Tibial artery (tissue), 4 donors: ENCODE results near the gene EPS8L3.
A peak's percentile ranks its signal among the peaks of the same experiment; 100 is the strongest.

Source experiments
- DNase-seq, 2 donors: peaks; one replicate each; pipeline ENCODE4 v3.0.0-alpha.2; 2019
- H3K27ac ChIP-seq, 2 donors: fragments of 200-600 bp; sonication (generic) in 1 of 2; 1 replicate in 1 of 2; 2 replicates in 1 of 2; pipeline ENCODE4 v1.5.1; 2018 to 2019; ENCODE audit warnings: mild to moderate bottlenecking in 1 of 2
- H3K27me3 ChIP-seq, 2 donors: fragments of 200-600 bp; sonication (generic) in 1 of 2; one replicate each; pipeline versions ENCODE4 v1.5.1 to v1.6.0; 2016 to 2019
- H3K36me3 ChIP-seq, 3 donors: fragments of 200-600 bp; sonication (generic) in 2 of 3; one replicate each; pipeline ENCODE4 v1.5.1; 2016 to 2019; ENCODE audit warnings: mild to moderate bottlenecking in 2 of 3
- H3K4me1 ChIP-seq, 4 donors: fragments of 200-600 bp; sonication (generic) in 2 of 4; 1 replicate in 3 of 4; 2 replicates in 1 of 4; pipeline ENCODE4 v1.5.1; 2016 to 2019
- H3K4me3 ChIP-seq, 2 donors: fragments of 200-600 bp; sonication (generic) in 1 of 2; 1 replicate in 1 of 2; 2 replicates in 1 of 2; pipeline ENCODE4 v1.5.1; 2018 to 2019; ENCODE audit warnings: mild to moderate bottlenecking in 2 of 2
- H3K9me3 ChIP-seq, 3 donors: fragments of 200-600 bp; sonication (generic) in 1 of 3; one replicate each; pipeline ENCODE4 v1.5.1; 2016 to 2019
- intact Hi-C: fragments of 100-400 bp; cut with DNase I; formaldehyde crosslinking; loops from one replicate; pipeline ENCODE4 v1.15.0; 2023; ENCODE audit warnings: low total_unique reads
- TF ChIP-seq, protein P1 (sequence below), 2 experiments: fragments of 200-600 bp in 1 of 2; fragments of 450-650 bp in 1 of 2; IDR thresholded peaks; one replicate each; pipeline ENCODE4 v1.5.1; 2017 to 2019; ENCODE audit warnings: antibody characterized with exemption in 2 of 2, mild to moderate bottlenecking in 1 of 2, moderate library complexity in 1 of 2

The EPS8L3 gene

DNA sequence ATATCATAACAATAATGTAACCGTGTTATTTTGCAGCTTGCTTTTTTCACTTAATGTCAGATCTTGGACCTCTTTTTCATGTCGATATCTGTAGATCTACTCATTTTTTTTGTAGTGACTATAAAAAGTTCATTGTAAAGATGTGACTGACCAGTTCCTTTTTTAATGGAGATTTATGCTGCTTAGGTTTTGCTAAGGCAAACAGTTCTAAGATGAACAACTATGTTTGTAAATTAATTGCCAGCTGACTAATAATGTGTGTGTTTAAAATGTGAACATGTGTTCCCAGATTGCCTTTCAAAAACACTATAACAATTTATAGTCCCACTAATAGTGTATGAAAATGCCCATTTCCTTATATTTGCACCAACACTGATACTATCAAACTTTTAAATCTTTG lies 18.1 kb upstream of the EPS8L3 start:
- Histone ChIP-seq H3K27ac (peak overlapping the region in 1 of 2 donors; percentile 73), H3K4me1 (peaks cover 0 to 43% (median 40%) of the 10 kb centered on the region in 4 donors), H3K4me3 (no peak overlapping the region), H3K36me3 (no peaks in the 10 kb centered on the region), H3K9me3 (no peaks in the 10 kb centered on the region), H3K27me3 (no peaks in the 10 kb centered on the region)
- no peak for DNase-seq
- intact Hi-C loops, result no loop called here
- TF ChIP-seq, protein P1, sequence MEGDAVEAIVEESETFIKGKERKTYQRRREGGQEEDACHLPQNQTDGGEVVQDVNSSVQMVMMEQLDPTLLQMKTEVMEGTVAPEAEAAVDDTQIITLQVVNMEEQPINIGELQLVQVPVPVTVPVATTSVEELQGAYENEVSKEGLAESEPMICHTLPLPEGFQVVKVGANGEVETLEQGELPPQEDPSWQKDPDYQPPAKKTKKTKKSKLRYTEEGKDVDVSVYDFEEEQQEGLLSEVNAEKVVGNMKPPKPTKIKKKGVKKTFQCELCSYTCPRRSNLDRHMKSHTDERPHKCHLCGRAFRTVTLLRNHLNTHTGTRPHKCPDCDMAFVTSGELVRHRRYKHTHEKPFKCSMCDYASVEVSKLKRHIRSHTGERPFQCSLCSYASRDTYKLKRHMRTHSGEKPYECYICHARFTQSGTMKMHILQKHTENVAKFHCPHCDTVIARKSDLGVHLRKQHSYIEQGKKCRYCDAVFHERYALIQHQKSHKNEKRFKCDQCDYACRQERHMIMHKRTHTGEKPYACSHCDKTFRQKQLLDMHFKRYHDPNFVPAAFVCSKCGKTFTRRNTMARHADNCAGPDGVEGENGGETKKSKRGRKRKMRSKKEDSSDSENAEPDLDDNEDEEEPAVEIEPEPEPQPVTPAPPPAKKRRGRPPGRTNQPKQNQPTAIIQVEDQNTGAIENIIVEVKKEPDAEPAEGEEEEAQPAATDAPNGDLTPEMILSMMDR (IDR thresholded peaks at IDR 0.05), result no peak

DNA sequence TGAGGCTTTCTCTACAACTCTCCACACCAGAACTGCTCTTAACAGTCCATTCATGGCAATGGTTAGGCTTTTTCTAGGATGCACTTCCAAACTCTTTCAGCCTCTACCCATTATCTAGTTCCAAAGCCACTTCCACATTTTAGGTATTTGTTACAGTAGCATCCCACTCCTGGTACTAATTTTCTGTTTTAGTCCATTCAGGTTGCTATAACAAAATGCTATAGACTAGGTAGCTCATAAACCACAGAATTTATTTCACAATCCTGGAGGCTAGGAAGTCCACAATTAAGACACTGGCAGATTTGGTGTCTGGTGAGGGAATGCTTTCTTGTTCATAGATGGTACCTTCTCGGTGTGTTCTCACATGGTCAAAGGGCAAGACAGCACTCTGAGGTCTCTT lies 17.3 kb upstream of the EPS8L3 start:
- Histone ChIP-seq H3K27me3 (no peaks in the 10 kb centered on the region), H3K27ac (no peak overlapping the region), H3K4me1 (peaks cover 0 to 41% (median 34%) of the 10 kb centered on the region in 4 donors), H3K9me3 (no peaks in the 10 kb centered on the region), H3K36me3 (no peaks in the 10 kb centered on the region), H3K4me3 (no peak overlapping the region)
- TF ChIP-seq, protein P1 (IDR thresholded peaks at IDR 0.05), result no peak
- intact Hi-C loops, result no loop called here
- DNase-seq, result no peak

DNA sequence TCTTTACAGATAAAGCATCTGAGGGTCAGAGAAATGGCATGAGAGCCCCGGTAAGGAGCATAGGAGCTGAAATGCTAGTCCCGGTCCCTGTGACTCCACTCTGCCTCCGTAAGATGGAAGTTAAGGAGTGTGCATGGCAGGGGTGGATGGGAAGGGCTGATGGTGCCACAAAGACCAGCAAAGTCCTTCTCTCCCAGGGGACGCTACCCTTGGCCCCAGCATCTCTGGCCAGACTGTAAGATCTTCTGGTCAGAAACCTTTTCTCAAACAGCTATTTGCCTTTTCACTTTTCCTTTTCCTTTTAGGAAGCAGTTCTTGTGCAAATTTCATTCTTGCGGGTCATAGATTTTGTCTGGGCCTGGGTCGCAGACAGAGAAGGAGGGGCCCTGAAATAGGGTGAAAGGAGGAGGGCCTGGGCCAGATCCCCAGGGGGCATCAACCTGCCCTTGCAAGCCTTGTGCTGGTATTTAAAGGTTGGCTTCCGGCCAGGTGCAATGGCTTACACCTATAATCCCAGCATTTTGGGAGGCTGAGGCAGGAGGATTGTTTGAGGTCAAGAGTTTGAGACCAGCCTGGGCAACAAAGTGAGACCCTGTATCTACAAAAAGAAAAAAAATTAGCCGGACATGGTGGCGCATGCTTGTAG lies 14.4 kb upstream of the EPS8L3 start:
- peaks cover 0 to 17% (median 12%) of the 10 kb centered on the region in 4 donors for H3K4me1 ChIP-seq

GRCh38 chr1:109777436-109777835 lies 13.7 kb upstream of the EPS8L3 start:
- no peaks in the 10 kb centered on the region for H3K9me3 ChIP-seq
- H3K36me3 ChIP-seq, result no peaks in the 10 kb centered on the region
- peaks cover 0 to 10% (median 6%) of the 10 kb centered on the region in 4 donors for H3K4me1 ChIP-seq
- TF ChIP-seq, protein P1 (IDR thresholded peaks at IDR 0.05), result no peak
- DNase-seq, result peak; percentile 19 to 57
- peak overlapping the region in 1 of 2 donors; percentile 1 for H3K27ac ChIP-seq
- H3K4me3 ChIP-seq, result no peak overlapping the region
- intact Hi-C loops, result loop anchor here (1.0 kb wide), 1 partner anchor 207 kb away; the partner anchor contains the start of gene AHCYL1
- no peaks in the 10 kb centered on the region for H3K27me3 ChIP-seq

More for the DNA sequence above, 14.4 kb upstream of the EPS8L3 start:
- TF ChIP-seq, protein P1 (IDR thresholded peaks at IDR 0.05), result no peak
- H3K36me3 ChIP-seq, result no peaks in the 10 kb centered on the region
- no peaks in the 10 kb centered on the region for H3K27me3 ChIP-seq
- intact Hi-C loops, result loop anchor here (1.0 kb wide), 1 partner anchor 206 kb away; the partner anchor contains the start of gene AHCYL1
- H3K4me3 ChIP-seq, result no peak overlapping the region
- H3K9me3 ChIP-seq, result no peaks in the 10 kb centered on the region
- DNase-seq, result peak; percentile 18 to 48
- H3K27ac ChIP-seq, result no peak overlapping the region

GRCh38 chr1:109776911-109777310 lies 13.2 kb upstream of the EPS8L3 start:
- Histone ChIP-seq H3K4me1 (peaks cover 0 to 7% (median 2%) of the 10 kb centered on the region in 4 donors), H3K9me3 (no peaks in the 10 kb centered on the region), H3K27me3 (no peaks in the 10 kb centered on the region), H3K27ac (peak overlapping the region; percentile 1 to 16), H3K4me3 (no peak overlapping the region), H3K36me3 (no peaks in the 10 kb centered on the region)
- TF ChIP-seq, protein P1 (IDR thresholded peaks at IDR 0.05), result peak; percentile 95 to 99
- DNase-seq, result peak; percentile 75 to 88
- intact Hi-C loops, result loop anchor here (1.0 kb wide), 1 partner anchor 207 kb away; the partner anchor contains the start of gene AHCYL1
